ACC112 (cell line): ENCODE data around the gene PATE4.
"Not testable (repeated sequence)": the region's sequence is repeated elsewhere in the genome, so short reads cannot be mapped to it uniquely, and the experiment has no call there.

Experiments
- H2AFZ ChIP-seq: fragments of 200-600 bp; sonication (generic); one replicate; pipeline ENCODE4 v1.6.0; 2017; ENCODE audit warnings: antibody characterized with exemption, low read length; ENCODE audit not compliant: unreplicated experiment
- H3K27ac ChIP-seq: fragments of 200-600 bp; sonication (generic); 2 replicates; pipeline ENCODE4 v1.5.1; 2014; ENCODE audit warnings: low read depth, mild to moderate bottlenecking, antibody characterized with exemption, low read length, moderate library complexity
- H3K27me3 ChIP-seq: fragments of 200-600 bp; sonication (generic); 2 replicates; pipeline ENCODE4 v1.6.1; 2014; ENCODE audit warnings: mild to moderate bottlenecking, antibody characterized with exemption, low read length, moderate library complexity, mixed read lengths; ENCODE audit not compliant: insufficient read depth
- H3K36me3 ChIP-seq: fragments of 200-600 bp; sonication (generic); 2 replicates; pipeline ENCODE4 v1.6.1; 2016; ENCODE audit warnings: mild to moderate bottlenecking, antibody characterized with exemption, low read length, moderate library complexity, mixed read lengths; ENCODE audit not compliant: insufficient read depth
- H3K4me1 ChIP-seq: fragments of 200-600 bp; sonication (generic); one replicate; pipeline ENCODE4 v1.6.1; 2016; ENCODE audit warnings: low read length, mixed read lengths; ENCODE audit not compliant: insufficient read depth, unreplicated experiment, control insufficient read depth
- H3K4me3 ChIP-seq: fragments of 200-600 bp; sonication (generic); 2 replicates; pipeline ENCODE4 v1.5.1; 2014; ENCODE audit warnings: mild to moderate bottlenecking, low read depth, low read length
- H3K79me2 ChIP-seq: fragments of 200-600 bp; sonication (generic); one replicate; pipeline ENCODE4 v1.6.0; 2016; ENCODE audit warnings: low read length; ENCODE audit not compliant: control insufficient read depth, unreplicated experiment, insufficient read depth

PATE4 gene

DNA sequence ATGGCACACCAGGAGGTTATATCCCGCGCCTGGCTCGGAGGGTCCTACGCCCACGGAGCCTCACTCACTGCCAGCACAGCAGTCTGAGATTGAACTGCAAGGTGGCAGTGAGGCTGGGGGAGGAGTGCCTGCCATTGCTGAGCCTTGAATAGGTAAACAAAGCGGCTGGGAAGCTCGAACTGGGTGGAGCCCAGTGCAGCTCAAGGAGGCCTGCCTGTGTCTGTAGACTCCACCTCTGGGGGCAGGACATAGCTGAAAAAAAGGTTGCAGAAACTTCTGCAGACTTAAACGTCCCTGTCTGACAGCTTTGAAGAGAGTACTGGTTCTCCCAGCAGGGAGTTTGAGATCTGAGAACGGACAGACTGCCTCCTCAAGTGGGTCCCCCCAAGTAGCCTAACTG lies 24.6 kb downstream of the PATE4 start:
- not testable (repeated sequence) for H2AFZ ChIP-seq, H3K79me2 ChIP-seq, H3K27me3 ChIP-seq, H3K36me3 ChIP-seq, H3K4me3 ChIP-seq, H3K4me1 ChIP-seq, H3K27ac ChIP-seq

DNA sequence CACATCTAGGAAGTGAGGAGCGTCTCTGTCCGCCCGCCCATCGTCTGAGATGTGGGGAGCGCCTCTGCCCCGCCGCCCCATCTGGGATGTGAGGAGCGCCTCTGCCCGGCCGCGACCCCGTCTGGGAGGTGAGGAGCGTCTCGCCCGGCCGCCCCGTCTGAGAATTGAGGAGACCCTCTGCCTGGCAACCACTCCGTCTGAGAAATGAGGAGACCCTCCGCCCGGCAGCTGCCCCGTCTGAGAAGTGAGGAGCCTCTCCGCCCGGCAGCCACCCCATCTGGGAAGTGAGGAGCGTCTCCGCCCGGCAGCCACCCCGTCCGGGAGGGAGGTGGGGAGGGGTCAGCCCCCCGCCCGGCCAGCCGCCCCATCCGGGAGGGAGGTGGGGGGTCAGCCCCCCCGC lies 29.7 kb downstream of the PATE4 start:
- not testable (repeated sequence) for H3K4me1 ChIP-seq, H3K36me3 ChIP-seq, H3K27ac ChIP-seq, H3K27me3 ChIP-seq, H2AFZ ChIP-seq, H3K4me3 ChIP-seq, H3K79me2 ChIP-seq

DNA sequence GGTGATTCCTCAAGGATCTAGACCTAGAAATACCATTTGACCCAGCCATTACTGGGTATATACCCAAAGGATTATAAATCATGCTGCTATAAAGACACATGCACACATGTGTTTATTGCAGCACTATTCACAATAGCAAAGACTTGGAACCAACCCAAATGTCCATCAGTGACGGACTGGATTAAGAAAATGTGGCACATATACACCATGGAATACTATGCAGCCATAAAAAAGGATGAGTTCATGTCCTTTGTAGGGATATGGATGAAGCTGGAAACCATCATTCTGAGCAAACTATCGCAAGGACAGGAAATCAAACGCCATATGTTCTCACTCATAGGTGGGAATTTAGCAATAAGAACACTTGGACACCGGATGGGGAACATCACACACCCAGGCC lies 32.2 kb downstream of the PATE4 start:
- not testable (repeated sequence) for H3K4me3 ChIP-seq, H3K27ac ChIP-seq, H3K4me1 ChIP-seq, H3K27me3 ChIP-seq, H3K36me3 ChIP-seq, H2AFZ ChIP-seq, H3K79me2 ChIP-seq

DNA sequence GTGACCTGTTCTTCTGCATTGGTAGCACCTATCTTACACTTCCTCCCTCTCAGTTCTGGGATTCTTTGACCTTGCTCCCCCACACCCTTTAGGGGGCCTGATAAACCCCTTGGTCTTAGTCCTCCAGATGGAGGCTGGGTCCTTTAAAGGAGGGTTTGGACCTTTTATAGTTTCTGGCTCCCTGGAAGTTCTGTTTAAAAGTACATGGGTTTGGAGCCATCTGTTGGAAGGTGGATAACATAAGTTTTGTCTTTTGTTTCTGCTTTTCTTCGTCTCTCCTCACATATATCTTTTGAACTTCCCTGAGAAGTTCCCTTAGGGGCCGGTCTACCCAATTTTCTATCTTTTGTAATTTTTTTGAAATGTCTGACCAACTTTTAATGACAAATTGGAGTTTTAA lies 36.4 kb downstream of the PATE4 start:
- Histone ChIP-seq H3K79me2 (peaks cover 2% of the 10 kb centered on the region), H3K4me3 (no peak overlapping the region), H3K27me3 (no peaks in the 10 kb centered on the region), H2AFZ (no peak overlapping the region), H3K27ac (no peak overlapping the region), H3K36me3 (no peaks in the 10 kb centered on the region), H3K4me1 (no peaks in the 10 kb centered on the region)

DNA sequence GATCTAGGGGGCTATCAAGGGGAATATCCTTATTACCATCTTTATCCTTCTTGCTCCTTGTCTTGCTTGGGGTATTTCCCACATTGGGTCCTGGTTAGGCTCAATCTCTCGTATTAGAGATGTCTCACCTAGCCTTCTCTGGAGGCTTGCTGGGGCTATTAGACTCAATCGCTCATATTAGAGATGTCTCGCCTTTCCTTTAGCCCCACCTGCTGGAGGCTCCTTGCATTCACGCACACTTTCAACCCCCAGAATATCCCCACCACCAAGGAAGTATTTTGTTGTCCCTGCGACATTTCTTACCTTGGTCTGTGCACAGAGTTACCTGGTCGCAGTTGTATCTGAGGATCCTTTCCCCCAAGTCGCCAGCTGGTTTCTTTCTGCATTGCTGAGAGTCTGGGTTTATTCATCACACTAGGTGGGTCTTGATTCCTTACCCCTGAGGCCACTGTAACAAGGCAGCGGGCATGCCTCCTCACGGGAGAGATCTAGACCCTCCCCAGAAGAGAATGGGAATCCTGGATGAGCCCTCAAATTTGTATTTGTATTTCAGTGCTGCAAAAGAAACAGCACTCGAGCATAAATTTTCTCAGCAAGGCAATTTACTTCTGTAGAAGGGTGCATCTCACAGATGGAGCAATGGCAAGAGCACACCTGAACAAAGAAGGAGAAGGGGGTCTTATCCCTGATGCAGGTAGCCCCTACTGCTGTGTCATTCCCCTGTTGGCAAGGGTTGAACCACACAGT lies 38.4 kb downstream of the PATE4 start:
- no peak overlapping the region for H2AFZ ChIP-seq
- H3K27ac ChIP-seq = no peak overlapping the region
- H3K4me1 ChIP-seq = no peaks in the 10 kb centered on the region
- H3K36me3 ChIP-seq = no peaks in the 10 kb centered on the region
- no peaks in the 10 kb centered on the region for H3K27me3 ChIP-seq
- peaks cover 2% of the 10 kb centered on the region for H3K79me2 ChIP-seq
- H3K4me3 ChIP-seq = no peak overlapping the region

DNA sequence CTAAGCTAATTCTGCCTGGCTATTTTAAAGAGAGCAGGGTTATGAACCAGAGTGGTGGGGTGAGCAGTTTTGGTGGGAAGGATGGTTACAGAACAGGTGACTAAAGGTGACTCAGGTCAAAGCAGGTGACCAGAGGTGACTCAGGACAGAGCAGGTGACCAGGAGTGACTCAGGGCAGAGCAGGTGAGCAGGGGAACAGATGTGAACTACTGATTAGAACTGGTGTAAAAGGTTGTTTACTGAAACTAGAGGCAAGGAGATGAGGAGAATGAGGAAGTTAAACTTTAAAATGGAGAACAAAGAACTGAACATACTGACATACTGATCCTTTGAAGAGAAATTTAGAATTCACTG lies 39.0 kb downstream of the PATE4 start:
- H3K27ac ChIP-seq = no peak overlapping the region

DNA sequence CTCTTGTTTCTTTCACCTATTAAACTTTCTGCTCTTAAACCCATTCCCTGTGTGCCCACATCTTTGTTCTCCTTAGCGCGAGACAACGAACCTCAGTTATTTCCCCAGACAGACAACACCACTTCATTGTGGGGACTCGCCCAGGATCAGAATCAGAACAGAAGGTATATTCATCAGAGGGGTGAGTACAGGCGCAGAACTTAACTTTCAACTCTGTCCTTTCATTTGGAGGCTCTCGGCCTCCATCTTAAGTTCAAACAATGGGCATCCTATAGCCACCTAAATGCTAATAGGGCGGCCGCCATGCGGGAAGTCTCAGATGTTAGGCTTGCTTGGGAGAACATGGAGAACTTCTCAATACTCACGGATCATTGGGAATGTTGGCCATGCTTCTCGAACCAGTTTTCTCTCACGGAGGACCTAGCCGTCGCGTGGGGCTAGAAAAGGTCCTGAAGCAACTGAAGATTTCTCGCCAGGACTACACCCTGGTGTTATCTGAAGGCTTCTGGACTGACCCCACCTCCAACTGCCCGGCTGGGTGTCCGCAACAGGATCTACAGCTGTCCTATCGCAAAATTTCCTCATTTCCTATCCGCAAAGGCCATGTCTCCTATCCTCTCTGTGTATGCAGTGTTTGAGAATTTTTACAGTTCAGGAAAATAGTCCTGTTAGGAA lies 40.9 kb downstream of the PATE4 start:
- no peaks in the 10 kb centered on the region for H3K36me3 ChIP-seq
- H3K4me3 ChIP-seq = peak overlapping the region; percentile 69
- peak overlapping the region; percentile 65 for H2AFZ ChIP-seq
- no peaks in the 10 kb centered on the region for H3K27me3 ChIP-seq
- no peak overlapping the region for H3K27ac ChIP-seq
- peaks cover 2% of the 10 kb centered on the region for H3K79me2 ChIP-seq
- no peaks in the 10 kb centered on the region for H3K4me1 ChIP-seq

More for the DNA sequence above, 39.0 kb downstream of the PATE4 start:
- H3K79me2 ChIP-seq = peaks cover 2% of the 10 kb centered on the region
- H3K27me3 ChIP-seq = no peaks in the 10 kb centered on the region
- H3K4me1 ChIP-seq = no peaks in the 10 kb centered on the region
- no peak overlapping the region for H2AFZ ChIP-seq
- no peaks in the 10 kb centered on the region for H3K36me3 ChIP-seq
- H3K4me3 ChIP-seq = no peak overlapping the region

DNA sequence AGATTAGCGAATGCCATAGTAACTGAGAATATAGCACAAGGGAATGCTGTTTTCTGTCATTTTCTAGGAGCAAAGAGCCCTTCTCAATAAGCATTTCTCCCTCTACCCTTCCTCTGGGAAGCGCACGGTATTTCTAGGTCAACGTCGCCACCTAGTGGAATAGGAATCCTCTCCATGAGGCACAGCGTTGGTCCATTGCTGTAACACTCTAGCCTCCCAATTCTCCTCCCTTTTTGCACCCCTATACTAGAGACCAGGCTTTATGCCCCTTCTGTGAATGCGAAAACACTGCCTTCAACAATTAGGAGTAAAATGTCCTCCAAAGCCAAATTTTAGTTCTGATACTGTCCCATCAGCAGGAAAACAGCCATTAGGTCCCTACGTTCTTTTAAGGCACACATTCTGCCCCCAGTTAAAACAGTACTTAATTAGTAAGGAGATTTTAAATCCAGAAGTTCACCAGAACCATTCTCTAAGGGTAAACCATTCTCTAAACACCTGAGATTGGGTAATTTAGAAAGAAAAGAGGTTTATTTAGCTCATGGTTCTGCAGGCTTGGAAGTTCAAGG lies 41.5 kb downstream of the PATE4 start:
- Histone ChIP-seq H3K36me3 (no peaks in the 10 kb centered on the region), H3K27me3 (no peaks in the 10 kb centered on the region), H3K4me3 (peak overlapping the region; percentile 69), H3K79me2 (peaks cover 2% of the 10 kb centered on the region), H3K27ac (no peak overlapping the region), H3K4me1 (no peaks in the 10 kb centered on the region), H2AFZ (peak overlapping the region; percentile 80)

DNA sequence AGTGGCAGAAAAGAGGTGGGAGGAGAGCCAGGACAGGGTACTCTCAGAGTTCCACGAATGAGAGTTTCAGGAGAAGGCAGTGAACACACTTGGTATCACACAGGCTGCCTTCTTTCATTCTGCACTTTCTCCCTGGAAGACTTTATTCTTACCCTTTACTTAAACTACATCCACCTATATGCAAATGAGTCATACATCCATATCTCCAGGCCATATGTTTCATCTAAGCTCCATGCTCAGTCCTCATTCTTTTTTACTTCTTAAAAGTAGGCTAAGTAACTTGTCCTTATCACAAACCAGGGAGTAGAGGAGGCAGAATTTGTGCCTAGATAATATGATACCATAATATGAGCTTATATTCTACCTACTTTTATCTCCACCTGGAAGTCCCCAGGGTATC lies 48.2 kb downstream of the PATE4 start:
- Histone ChIP-seq H3K79me2 (peaks cover 14% of the 10 kb centered on the region), H3K4me1 (peaks cover 3% of the 10 kb centered on the region), H2AFZ (no peak overlapping the region), H3K36me3 (no peaks in the 10 kb centered on the region), H3K4me3 (no peak overlapping the region), H3K27ac (no peak overlapping the region), H3K27me3 (no peaks in the 10 kb centered on the region)

DNA sequence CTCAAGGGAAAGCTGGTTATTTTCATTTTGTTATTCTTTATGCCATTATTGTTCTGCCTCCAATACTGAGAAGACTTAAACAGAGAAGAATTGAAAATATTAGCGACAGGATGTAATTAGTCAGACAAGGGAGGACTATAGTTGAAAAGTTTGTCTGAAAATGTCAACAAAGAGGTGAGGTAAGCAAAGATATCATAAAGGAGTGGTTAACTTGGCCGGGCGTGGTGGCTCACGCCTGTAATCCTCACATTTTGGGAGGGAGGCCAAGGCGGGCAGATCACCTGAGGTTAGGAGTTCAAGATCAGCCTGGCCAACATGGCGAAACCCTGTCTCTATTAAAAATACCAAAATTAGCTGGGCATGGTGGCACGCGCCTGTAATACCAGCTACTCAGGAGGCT lies 50.3 kb downstream of the PATE4 start:
- H3K4me3 ChIP-seq = no peak overlapping the region
- H3K27me3 ChIP-seq = no peaks in the 10 kb centered on the region
- H3K79me2 ChIP-seq = peaks cover 21% of the 10 kb centered on the region
- no peak overlapping the region for H2AFZ ChIP-seq
- no peaks in the 10 kb centered on the region for H3K36me3 ChIP-seq
- H3K4me1 ChIP-seq = peaks cover 4% of the 10 kb centered on the region
- no peak overlapping the region for H3K27ac ChIP-seq

DNA sequence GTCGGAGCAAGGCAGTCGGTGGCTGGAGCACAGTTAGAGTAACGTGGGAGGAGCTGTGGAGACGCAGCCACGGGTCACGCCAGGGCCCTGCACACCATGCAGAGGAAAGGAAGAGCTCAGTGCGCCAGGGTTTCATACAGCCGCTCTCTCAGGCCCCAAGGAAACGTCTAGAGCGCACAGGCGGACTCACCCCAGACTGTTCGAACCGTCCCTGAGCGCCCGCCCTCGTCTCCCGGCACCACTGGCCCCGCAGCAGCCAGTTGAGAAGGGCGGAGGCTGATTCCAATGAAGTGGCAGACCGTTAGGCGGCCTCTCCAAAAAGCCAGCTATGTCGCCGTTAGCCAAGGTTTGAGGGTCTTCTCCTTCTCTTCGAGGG lies 53.9 kb downstream of the PATE4 start:
- peak overlapping the region; percentile 51 for H2AFZ ChIP-seq
- no peaks in the 10 kb centered on the region for H3K36me3 ChIP-seq
- H3K4me1 ChIP-seq = peaks cover 29% of the 10 kb centered on the region
- H3K4me3 ChIP-seq = peak overlapping the region; percentile 98
- no peaks in the 10 kb centered on the region for H3K27me3 ChIP-seq
- peak overlapping the region; percentile 76 for H3K27ac ChIP-seq
- peaks cover 52% of the 10 kb centered on the region for H3K79me2 ChIP-seq
